ENCODE data around the gene SMIM41. TPM values are rescaled to one million over a fixed set of nuclear protein-coding genes. Genes with fewer than 3 reads are reported as not detected.

The SMIM41 gene
- total and polyA plus RNA-seq, 4 donors: 0.03 to 0.50 (median 0.24) TPM; not detected in 1

DNA sequence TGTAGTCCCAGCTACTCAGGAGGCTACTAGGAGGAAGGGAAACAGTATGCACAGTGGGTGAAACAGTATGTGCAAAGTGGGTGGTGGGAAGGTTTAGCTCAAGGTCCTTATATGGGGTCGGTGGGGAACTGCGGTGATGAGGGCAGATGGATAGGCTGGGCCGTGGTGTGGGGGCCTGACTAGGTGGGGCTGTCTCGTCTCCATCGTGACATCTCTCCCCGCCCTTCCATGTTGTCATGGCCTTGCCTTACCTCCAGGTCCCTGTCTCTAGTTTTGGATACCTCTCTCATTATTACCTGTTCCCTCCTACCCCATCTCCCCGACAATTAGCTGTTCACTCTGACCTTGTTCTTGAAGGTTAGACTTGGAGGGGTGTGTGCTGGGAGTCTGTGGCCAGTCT, 32.6 kb upstream of the SMIM41 start (continued):
- TF ChIP-seq, protein P1, sequence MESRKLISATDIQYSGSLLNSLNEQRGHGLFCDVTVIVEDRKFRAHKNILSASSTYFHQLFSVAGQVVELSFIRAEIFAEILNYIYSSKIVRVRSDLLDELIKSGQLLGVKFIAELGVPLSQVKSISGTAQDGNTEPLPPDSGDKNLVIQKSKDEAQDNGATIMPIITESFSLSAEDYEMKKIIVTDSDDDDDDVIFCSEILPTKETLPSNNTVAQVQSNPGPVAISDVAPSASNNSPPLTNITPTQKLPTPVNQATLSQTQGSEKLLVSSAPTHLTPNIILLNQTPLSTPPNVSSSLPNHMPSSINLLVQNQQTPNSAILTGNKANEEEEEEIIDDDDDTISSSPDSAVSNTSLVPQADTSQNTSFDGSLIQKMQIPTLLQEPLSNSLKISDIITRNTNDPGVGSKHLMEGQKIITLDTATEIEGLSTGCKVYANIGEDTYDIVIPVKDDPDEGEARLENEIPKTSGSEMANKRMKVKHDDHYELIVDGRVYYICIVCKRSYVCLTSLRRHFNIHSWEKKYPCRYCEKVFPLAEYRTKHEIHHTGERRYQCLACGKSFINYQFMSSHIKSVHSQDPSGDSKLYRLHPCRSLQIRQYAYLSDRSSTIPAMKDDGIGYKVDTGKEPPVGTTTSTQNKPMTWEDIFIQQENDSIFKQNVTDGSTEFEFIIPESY (IDR thresholded peaks at IDR 0.05): no peak
- TF ChIP-seq, protein P2, sequence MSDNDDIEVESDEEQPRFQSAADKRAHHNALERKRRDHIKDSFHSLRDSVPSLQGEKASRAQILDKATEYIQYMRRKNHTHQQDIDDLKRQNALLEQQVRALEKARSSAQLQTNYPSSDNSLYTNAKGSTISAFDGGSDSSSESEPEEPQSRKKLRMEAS (IDR thresholded peaks at IDR 0.05): no peak
- TF ChIP-seq RXRA (IDR thresholded peaks at IDR 0.05) (no peak), FOXA1 (IDR thresholded peaks at IDR 0.05) (no peak), RAD21 (IDR thresholded peaks at IDR 0.05) (no peak), YY1 (IDR thresholded peaks at IDR 0.05) (no peak), TAF1 (conservative IDR thresholded peaks at IDR 0.05) (no peak), HNF4A (conservative IDR thresholded peaks at IDR 0.05) (no peak), GABPA (IDR thresholded peaks at IDR 0.05 in 1 of 2, conservative IDR thresholded peaks at IDR 0.05 in 1 of 2) (no peak)
- TF ChIP-seq, protein P3, sequence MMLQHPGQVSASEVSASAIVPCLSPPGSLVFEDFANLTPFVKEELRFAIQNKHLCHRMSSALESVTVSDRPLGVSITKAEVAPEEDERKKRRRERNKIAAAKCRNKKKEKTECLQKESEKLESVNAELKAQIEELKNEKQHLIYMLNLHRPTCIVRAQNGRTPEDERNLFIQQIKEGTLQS (IDR thresholded peaks at IDR 0.05): no peak

DNA sequence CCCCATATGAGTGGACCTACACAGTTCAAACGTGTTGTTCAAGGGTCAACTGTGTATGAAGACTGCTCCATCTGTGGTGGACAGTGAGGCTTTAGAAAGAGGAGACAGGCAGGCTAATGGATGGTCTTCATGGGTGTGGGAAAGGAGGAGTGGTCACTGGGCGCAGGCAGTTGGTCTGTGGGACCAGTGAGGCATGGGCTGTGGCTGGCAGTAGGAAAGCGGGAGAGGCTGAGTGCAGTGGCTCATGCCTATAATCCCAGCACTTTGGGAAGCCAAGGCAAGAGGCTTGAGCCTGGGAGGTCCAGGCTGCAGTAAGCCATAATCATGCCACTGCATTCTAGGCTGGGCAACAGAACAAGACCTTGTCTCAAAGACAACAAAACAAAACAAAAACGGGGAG, 30.2 kb upstream of the SMIM41 start:
- no peak overlapping the region for H3K4me3 ChIP-seq (ENCODE audit: low read depth in 1 of 3, low read length in 3 of 3)
- H3K9me3 ChIP-seq (ENCODE audit: control insufficient read depth in 4 of 4, low read length in 3 of 4): no peaks in the 10 kb centered on the region
- peaks cover 0 to 12% (median 8%) of the 10 kb centered on the region in 4 donors for H3K4me1 ChIP-seq (ENCODE audit: control insufficient read depth in 4 of 4, insufficient read depth in 4 of 4, low read length in 3 of 4)
- TF ChIP-seq RXRA (IDR thresholded peaks at IDR 0.05) (no peak), FOXA2 (IDR thresholded peaks at IDR 0.05) (no peak), HNF4A (conservative IDR thresholded peaks at IDR 0.05) (no peak), JUND (IDR thresholded peaks at IDR 0.05) (no peak), GABPA (IDR thresholded peaks at IDR 0.05 in 1 of 2, conservative IDR thresholded peaks at IDR 0.05 in 1 of 2) (no peak), FOXA1 (IDR thresholded peaks at IDR 0.05) (no peak), TAF1 (conservative IDR thresholded peaks at IDR 0.05) (no peak), NR2F2 (IDR thresholded peaks at IDR 0.05) (no peak), EGR1 (IDR thresholded peaks at IDR 0.05; ENCODE audit: low read depth in 2 of 2) (no peak), YY1 (IDR thresholded peaks at IDR 0.05) (no peak)
- TF ChIP-seq, protein P1 (IDR thresholded peaks at IDR 0.05): no peak
- TF ChIP-seq, protein P4, sequence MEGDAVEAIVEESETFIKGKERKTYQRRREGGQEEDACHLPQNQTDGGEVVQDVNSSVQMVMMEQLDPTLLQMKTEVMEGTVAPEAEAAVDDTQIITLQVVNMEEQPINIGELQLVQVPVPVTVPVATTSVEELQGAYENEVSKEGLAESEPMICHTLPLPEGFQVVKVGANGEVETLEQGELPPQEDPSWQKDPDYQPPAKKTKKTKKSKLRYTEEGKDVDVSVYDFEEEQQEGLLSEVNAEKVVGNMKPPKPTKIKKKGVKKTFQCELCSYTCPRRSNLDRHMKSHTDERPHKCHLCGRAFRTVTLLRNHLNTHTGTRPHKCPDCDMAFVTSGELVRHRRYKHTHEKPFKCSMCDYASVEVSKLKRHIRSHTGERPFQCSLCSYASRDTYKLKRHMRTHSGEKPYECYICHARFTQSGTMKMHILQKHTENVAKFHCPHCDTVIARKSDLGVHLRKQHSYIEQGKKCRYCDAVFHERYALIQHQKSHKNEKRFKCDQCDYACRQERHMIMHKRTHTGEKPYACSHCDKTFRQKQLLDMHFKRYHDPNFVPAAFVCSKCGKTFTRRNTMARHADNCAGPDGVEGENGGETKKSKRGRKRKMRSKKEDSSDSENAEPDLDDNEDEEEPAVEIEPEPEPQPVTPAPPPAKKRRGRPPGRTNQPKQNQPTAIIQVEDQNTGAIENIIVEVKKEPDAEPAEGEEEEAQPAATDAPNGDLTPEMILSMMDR (IDR thresholded peaks at IDR 0.05; ENCODE audit: low read depth, low read length, missing input control): no peak
- H3K9ac ChIP-seq (ENCODE audit: low read depth in 1 of 2, low read length in 2 of 2): no peak overlapping the region
- 83% methylated on average over 4 of the region's 4 CpGs for WGBS
- H3K36me3 ChIP-seq (ENCODE audit: control insufficient read depth in 4 of 4, insufficient read depth in 3 of 4, low read depth in 1 of 4, low read length in 3 of 4): no peaks in the 10 kb centered on the region
- H3K27me3 ChIP-seq (ENCODE audit: control insufficient read depth in 4 of 4, insufficient read depth in 4 of 4, low read length in 3 of 4): no peaks in the 10 kb centered on the region
- H3K27ac ChIP-seq (ENCODE audit: low read depth in 1 of 2, low read length in 2 of 2): no peak overlapping the region
- no peak for DNase-seq (ENCODE audit: low spot score)
